NCI-H1092 treated with DMSO at 0.1 percent for 48 hours (cell line): Measurements from ENCODE around the gene CARM1.
"Not testable (repeated sequence)": the region's sequence is repeated elsewhere in the genome, so short reads cannot be mapped to it uniquely, and the experiment has no call there.

Source experiments
- DNase-seq: peaks from one replicate; lab custom pipeline; 2025; lab: John Stamatoyannopoulos, UW

The CARM1 gene

GRCh38 chr19:10846500-10847202, 24.7 kb upstream of the CARM1 start:
- DNase-seq: no peak

GRCh38 chr19:10848230-10848856, 23.0 kb upstream of the CARM1 start, which contains the start of gene C19orf38:
Gene C19orf38 (plus strand): TSS chr19:10848415. CDS start chr19:10848509, 94 bp downstream.
- no peak for DNase-seq

- DNase-seq: no peak
Measured at GRCh38 chr19:10850631-10851030, 20.7 kb upstream of the CARM1 start.

- DNase-seq: no peak
Measured at GRCh38 chr19:10852098-10852800, 19.1 kb upstream of the CARM1 start.

- no peak for DNase-seq
Measured at GRCh38 chr19:10852941-10853340, 18.4 kb upstream of the CARM1 start.

GRCh38 chr19:10854350-10855089, 16.8 kb upstream of the CARM1 start:
- no peak for DNase-seq

- no peak for DNase-seq
Measured at GRCh38 chr19:10855879-10856522, 15.4 kb upstream of the CARM1 start.

- DNase-seq: not testable (repeated sequence)
Measured at GRCh38 chr19:10856899-10857298, 14.5 kb upstream of the CARM1 start.

GRCh38 chr19:10858204-10858828, 13.0 kb upstream of the CARM1 start:
- no peak for DNase-seq

GRCh38 chr19:10861103-10861651, 10.2 kb upstream of the CARM1 start:
- no peak for DNase-seq

- no peak for DNase-seq
Measured at GRCh38 chr19:10862561-10863106, 8.7 kb upstream of the CARM1 start.

- DNase-seq: no peak
Measured at GRCh38 chr19:10863107-10863717, 8.1 kb upstream of the CARM1 start.

- peak; percentile 49 for DNase-seq
Measured at GRCh38 chr19:10864538-10864899, 6.8 kb upstream of the CARM1 start.

GRCh38 chr19:10866495-10866894, 4.9 kb upstream of the CARM1 start:
- no peak for DNase-seq

GRCh38 chr19:10868872-10869547, 2.3 kb upstream of the CARM1 start:
- DNase-seq: no peak

GRCh38 chr19:10869872-10870311, 1.5 kb upstream of the CARM1 start:
- not testable (repeated sequence) for DNase-seq

- no peak for DNase-seq
Measured at GRCh38 chr19:10870501-10870954, 825 bp upstream of the CARM1 start.

GRCh38 chr19:10871711-10872545, 575 bp downstream of the CARM1 start:
- DNase-seq: no peak
